ENCODE results near the gene AKT3. TPM values are rescaled to one million over a fixed set of nuclear protein-coding genes. Genes with fewer than 3 reads are reported as not detected.

AKT3 gene
- total and polyA plus RNA-seq, 2 experiments from 2014 or later: 3.5 to 13.0 TPM

- peak; percentile 26 for DNase-seq (ENCODE audit: low spot score)
- Histone ChIP-seq H3K79me2 (no peaks in the 10 kb centered on the region), H3K27ac (peak overlapping the region; percentile 35), H3K4me3 (no peak overlapping the region), H3K4me1 (ENCODE audit: insufficient read depth) (no peaks in the 10 kb centered on the region), H3K27me3 (no peaks in the 10 kb centered on the region), H3K36me3 (replicated peaks; ENCODE audit: insufficient read depth, low read depth) (no peaks in the 10 kb centered on the region), H3K9me3 (ENCODE audit: low read depth) (no peaks in the 10 kb centered on the region), H2AFZ (no peak overlapping the region), H4K20me1 (ENCODE audit: insufficient read depth, poor library complexity, severe bottlenecking) (no peaks in the 10 kb centered on the region), H3K4me2 (no peak overlapping the region), H3K9me2 (replicated peaks; ENCODE audit: insufficient read depth) (no peaks in the 10 kb centered on the region)
- TF ChIP-seq CTCF (IDR thresholded peaks at IDR 0.05; ENCODE audit: poor library complexity) (no peak), EZH2phosphoT487 (IDR thresholded peaks at IDR 0.05; ENCODE audit: low read depth, severe bottlenecking, unreplicated experiment) (no peak), EZH2 (IDR thresholded peaks at IDR 0.05; ENCODE audit: borderline replicate concordance) (no peak)
- WGBS (ENCODE audit: low lambda C conversion rate, missing lambda C conversion rate): 73% methylated on average over 3 of the region's 3 CpGs
Observed at GRCh38 chr1:243731301-243731891, 118.6 kb downstream of the AKT3 start.

GRCh38 chr1:243730487-243731150 lies 119.4 kb downstream of the AKT3 start:
- TF ChIP-seq EZH2 (IDR thresholded peaks at IDR 0.05; ENCODE audit: borderline replicate concordance) (no peak), EZH2phosphoT487 (IDR thresholded peaks at IDR 0.05; ENCODE audit: low read depth, severe bottlenecking, unreplicated experiment) (no peak), CTCF (IDR thresholded peaks at IDR 0.05; ENCODE audit: poor library complexity) (no peak)
- no peak for DNase-seq (ENCODE audit: low spot score)
- H2AFZ ChIP-seq: no peak overlapping the region
- H3K4me1 ChIP-seq (ENCODE audit: insufficient read depth): no peaks in the 10 kb centered on the region
- H3K4me2 ChIP-seq: no peak overlapping the region
- no peak overlapping the region for H3K27ac ChIP-seq
- H3K9me2 ChIP-seq (replicated peaks; ENCODE audit: insufficient read depth): no peaks in the 10 kb centered on the region
- H3K27me3 ChIP-seq: no peaks in the 10 kb centered on the region
- no peaks in the 10 kb centered on the region for H3K36me3 ChIP-seq (replicated peaks; ENCODE audit: insufficient read depth, low read depth)
- H3K4me3 ChIP-seq: no peak overlapping the region
- no peaks in the 10 kb centered on the region for H4K20me1 ChIP-seq (ENCODE audit: insufficient read depth, poor library complexity, severe bottlenecking)
- 95% methylated on average over 23 of the region's 23 CpGs for WGBS (ENCODE audit: low lambda C conversion rate, missing lambda C conversion rate)
- no peaks in the 10 kb centered on the region for H3K79me2 ChIP-seq
- no peaks in the 10 kb centered on the region for H3K9me3 ChIP-seq (ENCODE audit: low read depth)

- Histone ChIP-seq H3K4me3 (no peak overlapping the region), H3K27me3 (no peaks in the 10 kb centered on the region), H3K9me3 (ENCODE audit: low read depth) (no peaks in the 10 kb centered on the region), H3K9me2 (replicated peaks; ENCODE audit: insufficient read depth) (no peaks in the 10 kb centered on the region), H3K79me2 (no peaks in the 10 kb centered on the region), H4K20me1 (ENCODE audit: insufficient read depth, poor library complexity, severe bottlenecking) (no peaks in the 10 kb centered on the region), H3K4me2 (no peak overlapping the region), H3K4me1 (ENCODE audit: insufficient read depth) (no peaks in the 10 kb centered on the region), H3K27ac (no peak overlapping the region), H3K36me3 (replicated peaks; ENCODE audit: insufficient read depth, low read depth) (no peaks in the 10 kb centered on the region), H2AFZ (no peak overlapping the region)
- WGBS (ENCODE audit: low lambda C conversion rate, missing lambda C conversion rate): 98% methylated on average over 3 of the region's 3 CpGs
- DNase-seq (ENCODE audit: low spot score): no peak
- no peak for TF ChIP-seq EZH2phosphoT487 (IDR thresholded peaks at IDR 0.05; ENCODE audit: low read depth, severe bottlenecking, unreplicated experiment)
- TF ChIP-seq CTCF (IDR thresholded peaks at IDR 0.05; ENCODE audit: poor library complexity): no peak
- no peak for TF ChIP-seq EZH2 (IDR thresholded peaks at IDR 0.05; ENCODE audit: borderline replicate concordance)
Observed at GRCh38 chr1:243729956-243730355, 120.1 kb downstream of the AKT3 start.
